Adrenal gland (tissue), 12 donors: ENCODE data around the gene MCTP1. TPM values are rescaled to one million over a fixed set of nuclear protein-coding genes. Genes with fewer than 3 reads are reported as not detected.
A peak's percentile ranks its signal among the peaks of the same experiment; 100 is the strongest.

Source experiments
- DNase-seq, 7 donors: peaks; one replicate each; pipeline ENCODE4 v3.0.0-alpha.2; 2019 to 2020
- H3K27ac ChIP-seq, 5 donors: fragments of 200-600 bp; sonication (generic) in 4 of 5; 1 replicate in 3 of 5; 2 replicates in 2 of 5; pipeline versions ENCODE4 v1.5.1 to v1.8.0; 2016 to 2020; ENCODE audit warnings: mild to moderate bottlenecking in 1 of 5
- H3K27me3 ChIP-seq: fragments of 200-600 bp; 2 replicates; pipeline ENCODE4 v1.8.0; 2021
- H3K36me3 ChIP-seq, 2 donors: fragments of 200-600 bp; replicated peaks in 1 of 2; 1 replicate in 1 of 2; 2 replicates in 1 of 2; pipeline versions ENCODE4 v1.5.1 to v1.8.0; 2018 to 2022
- H3K4me1 ChIP-seq, 2 donors: fragments of 200-600 bp; replicated peaks in 1 of 2; 1 replicate in 1 of 2; 2 replicates in 1 of 2; pipeline versions ENCODE4 v1.5.1 to v1.8.0; 2018 to 2021
- H3K4me3 ChIP-seq, 4 donors: fragments of 200-600 bp; sonication (generic) in 3 of 4; one replicate each; pipeline ENCODE4 v1.5.1; 2016 to 2018
- H3K9me3 ChIP-seq, 3 donors: fragments of 200-600 bp; sonication (generic) in 1 of 3; replicated peaks in 1 of 3; 1 replicate in 2 of 3; 2 replicates in 1 of 3; pipeline versions ENCODE4 v1.5.1 to v1.8.0; 2016 to 2021
- CTCF ChIP-seq, 6 experiments: fragments of 450-650 bp in 4 of 6; fragments of 200-600 bp in 2 of 6; sonication (generic) in 1 of 6; IDR thresholded peaks; 1 replicate in 5 of 6; 2 replicates in 1 of 6; pipeline versions ENCODE4 v1.5.1 to v1.8.0; 2016 to 2021; ENCODE audit warnings: antibody characterized with exemption in 6 of 6, mild to moderate bottlenecking in 2 of 6, moderate library complexity in 1 of 6
- POLR2A ChIP-seq, 2 donors: fragments of 450-650 bp; IDR thresholded peaks; one replicate each; pipeline ENCODE4 v1.6.1; 2017; ENCODE audit warnings: antibody characterized with exemption in 2 of 2, mild to moderate bottlenecking in 2 of 2, moderate library complexity in 1 of 2
- WGBS, 4 donors: extraction: QIAGEN DNeasy Blood & Tissue Kit in 2 of 4; methylation state at CpG; one replicate each; pipeline versions ENCODE4 v1.1.5 to v1.1.7; 2013 to 2017; 5-methylcytosine and 5-hydroxymethylcytosine counted together
- intact Hi-C, 2 donors: fragments of 100-400 bp; cut with DNase I; formaldehyde crosslinking; loops; one replicate each; pipeline versions ENCODE4 v1.14.1 to v1.15.0; 2022 to 2023
- polyA plus RNA-seq, 3 donors: library from polyadenylated mRNA; stranded (reverse); fragments of 200-250 nt in 2 of 3; fragments of 350-450 nt in 1 of 3; fragmentation: Illumina TruSeq in 1 of 3; extraction: RNeasy Lipid Tissue Mini Kit (QIAGEN cat#74804) in 1 of 3; gene quantifications; one replicate each; pipeline ENCODE4 v1.2.3, GENCODE V29; 2013 to 2014
- total RNA-seq, 9 donors: library from RNA; depleted of rRNA in 4 of 9; stranded (reverse); fragments of >200 nt in 4 of 9; fragments of 120-200 nt in 1 of 9; fragmentation: NEBNext Ultra II Directional in 1 of 9; extraction: Animal tissue kit (Norgen Biotek cat#: 25700) in 1 of 9; gene quantifications; one replicate each; pipeline versions ENCODE4 v1.1.0 to v1.2.4, GENCODE V29; 2013 to 2023
- donor health status: healthy with polysubstance abuse.
- donor health status: Bipolar disorder and iron deficiency.
- donor health status: DM: yes; HTN: yes; CAD: no.
- donor health status: DM: no; HTN: no; CAD: no.
- donor health status: DM: no; HTN: no; CAD: no.
- donor health status: DM: yes; HTN: yes; CAD: no.

Gene MCTP1
- total and polyA plus RNA-seq, 12 donors, result 1.2 to 20.1 (median 5.1) TPM

- DNase-seq, result no peak
- intact Hi-C loops, result no loop called here
- no peaks in the 10 kb centered on the region for H3K36me3 ChIP-seq
- H3K27me3 ChIP-seq, result no peaks in the 10 kb centered on the region
- no peaks in the 10 kb centered on the region for H3K9me3 ChIP-seq
- no peak overlapping the region for H3K4me3 ChIP-seq
- TF ChIP-seq CTCF (IDR thresholded peaks at IDR 0.05) (no peak), POLR2A (IDR thresholded peaks at IDR 0.05) (no peak)
- WGBS, 4 donors, result 44 to 53% (median 48%) methylated on average over 1 of the region's 1 CpG
- no peaks in the 10 kb centered on the region for H3K4me1 ChIP-seq
- no peak overlapping the region for H3K27ac ChIP-seq
These were observed 234.2 kb downstream of the MCTP1 start for GRCh38 chr5:95050708-95051107.

GRCh38 chr5:95048628-95049027 is 236.3 kb downstream of the MCTP1 start:
- intact Hi-C loops, result no loop called here
- 47 to 68% (median 51%) methylated on average over 1 of the region's 1 CpG for WGBS, 4 donors
- H3K4me3 ChIP-seq, result no peak overlapping the region
- no peak for TF ChIP-seq CTCF (IDR thresholded peaks at IDR 0.05)
- TF ChIP-seq POLR2A (IDR thresholded peaks at IDR 0.05), result no peak
- H3K36me3 ChIP-seq, result no peaks in the 10 kb centered on the region
- no peaks in the 10 kb centered on the region for H3K9me3 ChIP-seq
- peak overlapping the region in 2 of 5 donors; percentile 4 to 40 for H3K27ac ChIP-seq
- no peaks in the 10 kb centered on the region for H3K4me1 ChIP-seq
- DNase-seq, result no peak
- no peaks in the 10 kb centered on the region for H3K27me3 ChIP-seq

GRCh38 chr5:95045181-95045965 is 239.5 kb downstream of the MCTP1 start:
- 44 to 71% (median 51%) methylated on average over 5 of the region's 5 CpGs for WGBS, 4 donors
- TF ChIP-seq POLR2A (IDR thresholded peaks at IDR 0.05) (no peak), CTCF (IDR thresholded peaks at IDR 0.05) (no peak)
- Histone ChIP-seq H3K27me3 (no peaks in the 10 kb centered on the region), H3K36me3 (no peaks in the 10 kb centered on the region), H3K4me1 (no peaks in the 10 kb centered on the region), H3K9me3 (no peaks in the 10 kb centered on the region), H3K27ac (no peak overlapping the region), H3K4me3 (no peak overlapping the region)
- no peak for DNase-seq
- intact Hi-C loops, result no loop called here

- Histone ChIP-seq H3K4me3 (no peak overlapping the region), H3K27ac (no peak overlapping the region), H3K36me3 (no peaks in the 10 kb centered on the region), H3K9me3 (no peaks in the 10 kb centered on the region), H3K27me3 (no peaks in the 10 kb centered on the region), H3K4me1 (no peaks in the 10 kb centered on the region)
- TF ChIP-seq POLR2A (IDR thresholded peaks at IDR 0.05), result no peak
- TF ChIP-seq CTCF (IDR thresholded peaks at IDR 0.05), result no peak
- intact Hi-C loops, result no loop called here
- DNase-seq, result no peak
- 34 to 56% (median 49%) methylated on average over 2 of the region's 2 CpGs for WGBS, 4 donors
These were observed 240.8 kb downstream of the MCTP1 start for GRCh38 chr5:95044096-95044495.
